Lower leg skin (tissue), 3 donors: ENCODE data around the gene SART1.

Experiments used
- CTCF ChIP-seq, 3 donors: fragments of 450-650 bp; IDR thresholded peaks; one replicate each; pipeline ENCODE4 v1.5.1; 2016; ENCODE audit warnings: antibody characterized with exemption in 3 of 3, mild to moderate bottlenecking in 3 of 3, moderate library complexity in 2 of 3
- POLR2A ChIP-seq, 2 donors: fragments of 450-650 bp; IDR thresholded peaks; one replicate each; pipeline ENCODE4 v1.6.1; 2016 to 2017; ENCODE audit warnings: antibody characterized with exemption in 2 of 2, mild to moderate bottlenecking in 1 of 2, moderate library complexity in 1 of 2

- TF ChIP-seq POLR2A (IDR thresholded peaks at IDR 0.05) (no peak), CTCF (IDR thresholded peaks at IDR 0.05) (no peak)
Observed at GRCh38 chr11:66012371-66012945, 50.9 kb downstream of the SART1 start.
